B cell (primary cell): ENCODE measurements around the gene CACNA1F. TPM values are rescaled to one million over a fixed set of nuclear protein-coding genes. Genes with fewer than 3 reads are reported as not detected.

Experiments used
- ATAC-seq: fragments of 200-7000 bp; cut with Tn5 transposase; one replicate; pipeline ENCODE4 v1.10.0; 2021; ENCODE audit warnings: low read depth, mild to moderate bottlenecking, moderate number of reproducible peaks, moderate library complexity
- CTCF ChIA-PET: fragments of 350-600 bp; sonication (Branson Sonifier 250); formaldehyde crosslinking; loops from one replicate; lab custom pipeline; 2021; ENCODE audit warnings: antibody characterized with exemption, inconsistent platforms; lab: Charles Lee
- POLR2A ChIA-PET: fragments of 350-600 bp; sonication (Branson Sonifier 250); formaldehyde crosslinking; loops from one replicate; lab custom pipeline; 2021; ENCODE audit warnings: antibody characterized with exemption; lab: Charles Lee
- DNase-seq: peaks from one replicate; pipeline ENCODE4 v3.0.0; 2013
- H2AFZ ChIP-seq: 2 replicates; pipeline ENCODE4 v1.6.1; 2012; ENCODE audit warnings: mild to moderate bottlenecking, low read depth, low read length; ENCODE audit not compliant: insufficient read depth, poor library complexity, severe bottlenecking
- H3K27ac ChIP-seq, 2 donors: 1 replicate in 1 of 2; 2 replicates in 1 of 2; pipeline ENCODE4 v1.5.1; 2012 to 2013; ENCODE audit warnings: low read length in 2 of 2, mild to moderate bottlenecking in 2 of 2, moderate library complexity in 1 of 2
- H3K27me3 ChIP-seq, 4 experiments: fragments of 200-600 bp in 1 of 4; sonication (generic) in 1 of 4; replicated peaks in 1 of 4; 1 replicate in 2 of 4; 2 replicates in 2 of 4; pipeline versions ENCODE4 v1.6.1 to v1.7.0; 2013 to 2016; ENCODE audit warnings: low read length in 3 of 4, mild to moderate bottlenecking in 2 of 4, mixed read lengths in 1 of 4, moderate library complexity in 1 of 4; ENCODE audit not compliant: insufficient read depth in 4 of 4, control insufficient read depth in 3 of 4; ENCODE audit errors: control extremely low read depth in 1 of 4
- H3K36me3 ChIP-seq, 2 experiments: replicated peaks in 1 of 2; 1 replicate in 1 of 2; 2 replicates in 1 of 2; pipeline versions ENCODE4 v1.6.1 to v1.7.1; 2013; ENCODE audit warnings: low read length in 1 of 2; ENCODE audit not compliant: insufficient read depth in 2 of 2, control insufficient read depth in 1 of 2; ENCODE audit errors: control extremely low read depth in 1 of 2, extremely low read depth in 1 of 2
- H3K4me1 ChIP-seq, 2 donors: fragments of 200-600 bp in 1 of 2; sonication (generic) in 1 of 2; 1 replicate in 1 of 2; 2 replicates in 1 of 2; pipeline versions ENCODE4 v1.5.1 to v1.6.1; 2013 to 2017; ENCODE audit warnings: low read length in 2 of 2; ENCODE audit not compliant: control insufficient read depth in 2 of 2, insufficient read depth in 2 of 2
- H3K4me2 ChIP-seq: replicated peaks from 2 replicates; pipeline ENCODE3; 2012; ENCODE audit warnings: mild to moderate bottlenecking, low read depth, low read length; ENCODE audit not compliant: poor library complexity, severe bottlenecking
- H3K4me3 ChIP-seq, 5 experiments: fragments of 200-600 bp in 1 of 5; sonication (generic) in 1 of 5; 1 replicate in 3 of 5; 2 replicates in 2 of 5; pipeline versions ENCODE4 v1.5.1 to v1.7.0; 2011 to 2016; ENCODE audit warnings: low read length in 4 of 5, mild to moderate bottlenecking in 4 of 5, low read depth in 2 of 5, control low read depth in 1 of 5, moderate library complexity in 1 of 5; ENCODE audit not compliant: insufficient read depth in 1 of 5; ENCODE audit errors: control extremely low read depth in 1 of 5, extremely low read depth in 1 of 5
- H3K79me2 ChIP-seq: fragments of 200-600 bp; sonication (generic); one replicate; pipeline ENCODE4 v1.6.0; 2016; ENCODE audit warnings: low read length; ENCODE audit not compliant: control insufficient read depth, insufficient read depth
- H3K9ac ChIP-seq: fragments of 200-600 bp; sonication (generic); 2 replicates; pipeline ENCODE4 v1.6.1; 2017; ENCODE audit warnings: mild to moderate bottlenecking, low read length, moderate library complexity
- H3K9me3 ChIP-seq, 3 donors: one replicate each; pipeline versions ENCODE4 v1.6.1 to v1.7.1; 2013; ENCODE audit warnings: low read length in 2 of 3; ENCODE audit not compliant: control insufficient read depth in 2 of 3, insufficient read depth in 1 of 3; ENCODE audit errors: control extremely low read depth in 1 of 3
- H4K20me1 ChIP-seq: 2 replicates; pipeline ENCODE4 v1.6.0; 2012; ENCODE audit warnings: mild to moderate bottlenecking, low read length; ENCODE audit not compliant: insufficient read depth, control insufficient read depth, poor library complexity, severe bottlenecking
- H3K27ac Mint-ChIP-seq: one replicate; pipeline ENCODE4 v1.8.0; 2021; ENCODE audit warnings: mixed read lengths
- H3K27me3 Mint-ChIP-seq: one replicate; pipeline ENCODE4 v1.8.0; 2021; ENCODE audit warnings: mixed read lengths
- H3K4me1 Mint-ChIP-seq: one replicate; pipeline ENCODE4 v1.8.0; 2021; ENCODE audit warnings: mixed read lengths
- H3K4me3 Mint-ChIP-seq: one replicate; pipeline ENCODE4 v1.8.0; 2021; ENCODE audit warnings: mixed read lengths
- H3K9me3 Mint-ChIP-seq: one replicate; pipeline ENCODE4 v1.8.0; 2022; ENCODE audit warnings: mixed read lengths; ENCODE audit not compliant: insufficient read depth
- CTCF ChIP-seq: fragments of 200-600 bp; IDR thresholded peaks from one replicate; pipeline ENCODE4 v1.8.0; 2022; ENCODE audit warnings: antibody characterized with exemption, mild to moderate bottlenecking
- EZH2 ChIP-seq: IDR thresholded peaks from 2 replicates; pipeline ENCODE4 v1.6.1; 2012; ENCODE audit warnings: borderline replicate concordance, low read depth, mild to moderate bottlenecking, moderate library complexity, low read length; ENCODE audit not compliant: insufficient read depth, poor library complexity, severe bottlenecking
- WGBS: methylation state at CpG from one replicate; pipeline ENCODE4 v1.1.5; 2013; ENCODE audit warnings: missing lambda C conversion rate; ENCODE audit not compliant: insufficient coverage; 5-methylcytosine and 5-hydroxymethylcytosine counted together
- intact Hi-C: fragments of 100-400 bp; cut with micrococcal nuclease; formaldehyde crosslinking; loops from one replicate; pipeline ENCODE4 v1.10.0; 2022
- polyA plus RNA-seq: library from polyadenylated mRNA; depleted of rRNA; stranded (reverse); fragments of >200 nt; gene quantifications from 2 replicates; pipeline ENCODE4 v1.2.3, GENCODE V29; 2012
- total RNA-seq, 2 donors: library from RNA; stranded (reverse); fragments of 120-200 nt in 1 of 2; gene quantifications; 1 replicate in 1 of 2; 2 replicates in 1 of 2; pipeline versions ENCODE4 v1.2.3 to v1.2.4, GENCODE V29; 2013 to 2022

The CACNA1F gene
- total and polyA plus RNA-seq, 2 donors (not counting 1 experiment from before 2014, with no cell fraction given): 6.7 to 9.3 TPM

- no peaks in the 10 kb centered on the region for H3K9me3 Mint-ChIP-seq
- no peaks in the 10 kb centered on the region for H3K36me3 ChIP-seq
- H3K27me3 ChIP-seq: no peaks in the 10 kb centered on the region
- H3K4me1 Mint-ChIP-seq: peaks cover 22% of the 10 kb centered on the region
- H3K9ac ChIP-seq: no peak overlapping the region
- no peak overlapping the region for H2AFZ ChIP-seq
- ChIA-PET POLR2A (interaction anchor here (0.7 kb wide), 1 partner anchor 39 kb away, joined by 6 read pairs; no protein-coding TSS in a partner anchor), CTCF (no interaction called here)
- H4K20me1 ChIP-seq: no peaks in the 10 kb centered on the region
- intact Hi-C loops: no loop called here
- no peaks in the 10 kb centered on the region for H3K9me3 ChIP-seq
- H3K27ac ChIP-seq: no peak overlapping the region
- no peak for TF ChIP-seq EZH2
- TF ChIP-seq CTCF: no peak
- no peak overlapping the region for H3K4me3 Mint-ChIP-seq
- WGBS: 90% methylated on average over 2 of the region's 7 CpGs
- ATAC-seq (no peak), DNase-seq (no peak)
- H3K27ac Mint-ChIP-seq: no peak overlapping the region
- no peak overlapping the region for H3K4me3 ChIP-seq
- H3K4me1 ChIP-seq: peaks cover 10 to 23% of the 10 kb centered on the region in 2 donors
- no peaks in the 10 kb centered on the region for H3K79me2 ChIP-seq
- no peaks in the 10 kb centered on the region for H3K27me3 Mint-ChIP-seq
- H3K4me2 ChIP-seq: no peak overlapping the region
These were observed 21.5 kb upstream of the CACNA1F start for GRCh38 chrX:49254639-49255038.

DNA sequence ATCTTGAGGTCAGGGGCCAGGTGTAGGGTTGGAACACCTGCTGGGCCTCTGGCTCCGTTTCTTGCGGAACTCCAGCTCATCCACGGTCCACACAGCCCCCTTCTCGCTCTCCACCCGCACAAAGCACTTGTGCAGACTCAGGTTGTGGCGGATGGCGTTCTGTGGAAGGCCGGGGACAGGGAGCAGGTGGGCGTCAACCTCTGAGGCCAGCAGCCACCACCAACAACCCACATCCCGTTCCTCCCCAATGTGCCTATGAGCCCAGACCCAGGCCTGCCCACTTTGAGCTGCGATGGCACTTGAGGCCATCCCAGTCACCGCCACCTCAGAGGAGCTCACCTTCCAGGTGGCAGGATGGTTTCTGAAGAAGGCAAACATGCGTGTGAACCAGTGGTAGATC is 18.2 kb upstream of the CACNA1F start:
- Histone ChIP-seq H3K9me3 (no peaks in the 10 kb centered on the region), H3K9ac (no peak overlapping the region), H2AFZ (no peak overlapping the region), H3K4me3 (no peak overlapping the region), H3K27ac (no peak overlapping the region), H3K4me2 (no peak overlapping the region), H3K27me3 (no peaks in the 10 kb centered on the region), H3K4me1 (peaks cover 5 to 6% of the 10 kb centered on the region in 2 donors), H3K79me2 (no peaks in the 10 kb centered on the region), H3K36me3 (peaks cover 0 to 16% of the 10 kb centered on the region in 2 experiments), H4K20me1 (no peaks in the 10 kb centered on the region)
- no peaks in the 10 kb centered on the region for H3K27me3 Mint-ChIP-seq
- CTCF ChIA-PET: no interaction called here
- ATAC-seq: no peak
- intact Hi-C loops: no loop called here
- WGBS: 95% methylated on average over 10 of the region's 13 CpGs
- no peak for DNase-seq
- H3K4me1 Mint-ChIP-seq: peaks cover 8% of the 10 kb centered on the region
- H3K9me3 Mint-ChIP-seq: no peaks in the 10 kb centered on the region
- no peak overlapping the region for H3K4me3 Mint-ChIP-seq
- TF ChIP-seq EZH2 (no peak), CTCF (no peak)
- POLR2A ChIA-PET: no interaction called here
- no peak overlapping the region for H3K27ac Mint-ChIP-seq
